DOHH2 (cell line): ENCODE results near the gene SPOCK2.
A peak's percentile ranks its signal among the peaks of the same experiment; 100 is the strongest.
"Not testable (repeated sequence)": the region's sequence is repeated elsewhere in the genome, so short reads cannot be mapped to it uniquely, and the experiment has no call there.

ENCODE experiments used
- H3F3A ChIP-seq: fragments of 200-600 bp; sonication (generic), shearing (Covaris generic); 2 replicates; pipeline ENCODE4 v1.6.0; 2016; ENCODE audit warnings: antibody characterized with exemption, mild to moderate bottlenecking; ENCODE audit not compliant: control insufficient read depth, insufficient read depth
- H3K27ac ChIP-seq: fragments of 200-600 bp; sonication (generic); 2 replicates; pipeline ENCODE4 v1.5.1; 2014; ENCODE audit warnings: low read depth, mild to moderate bottlenecking, low read length, moderate library complexity
- H3K27me3 ChIP-seq: fragments of 200-600 bp; sonication (generic); 2 replicates; pipeline ENCODE4 v1.6.1; 2014; ENCODE audit warnings: mild to moderate bottlenecking, low read length, mixed read lengths; ENCODE audit not compliant: control insufficient read depth
- H3K36me3 ChIP-seq: fragments of 200-600 bp; sonication (generic); 2 replicates; pipeline ENCODE4 v1.6.1; 2014; ENCODE audit warnings: mild to moderate bottlenecking, low read length, moderate library complexity, mixed read lengths; ENCODE audit not compliant: control insufficient read depth
- H3K4me1 ChIP-seq: fragments of 200-600 bp; sonication (generic); 2 replicates; pipeline ENCODE4 v1.6.1; 2014; ENCODE audit warnings: mild to moderate bottlenecking, low read length, mixed read lengths; ENCODE audit not compliant: control insufficient read depth
- H3K4me2 ChIP-seq: fragments of 200-600 bp; sonication (generic); 2 replicates; pipeline ENCODE4 v1.6.0; 2014; ENCODE audit warnings: mild to moderate bottlenecking, low read length, moderate library complexity
- H3K4me3 ChIP-seq: fragments of 200-600 bp; sonication (generic); 2 replicates; pipeline ENCODE4 v1.5.1; 2014; ENCODE audit warnings: mild to moderate bottlenecking, low read length, mixed read lengths
- H3K79me2 ChIP-seq: fragments of 200-600 bp; sonication (generic); 2 replicates; pipeline ENCODE4 v1.6.1; 2014; ENCODE audit warnings: mild to moderate bottlenecking, low read length, mixed read lengths; ENCODE audit not compliant: control insufficient read depth
- H3K9me2 ChIP-seq: fragments of 200-600 bp; sonication (generic); replicated peaks from 2 replicates; pipeline ENCODE4 v1.6.1; 2014; ENCODE audit warnings: mild to moderate bottlenecking, low read length, mixed read lengths; ENCODE audit not compliant: control insufficient read depth
- H3K9me3 ChIP-seq: fragments of 200-600 bp; sonication (generic); 2 replicates; pipeline ENCODE4 v1.6.1; 2014; ENCODE audit warnings: antibody characterized with exemption, low read length, mixed read lengths; ENCODE audit not compliant: control insufficient read depth, insufficient read depth
- H4K20me1 ChIP-seq: fragments of 200-600 bp; sonication (generic); 2 replicates; pipeline ENCODE4 v1.6.0; 2014; ENCODE audit warnings: low read depth, mild to moderate bottlenecking, antibody characterized with exemption, low read length, moderate library complexity; ENCODE audit not compliant: control insufficient read depth, insufficient read depth
- EZH2phosphoT487 ChIP-seq: fragments of 200-600 bp; sonication (generic); IDR thresholded peaks from 2 replicates; pipeline ENCODE4 v1.6.1; 2017; ENCODE audit warnings: borderline replicate concordance, mild to moderate bottlenecking, antibody characterized with exemption, low read length, moderate library complexity, mixed read lengths
- TF ChIP-seq, protein P1 (sequence below): fragments of 200-600 bp; sonication (generic); IDR thresholded peaks from one replicate; pipeline ENCODE4 v1.5.1; 2014; ENCODE audit warnings: antibody characterized with exemption, mild to moderate bottlenecking, low read depth, low read length; ENCODE audit not compliant: poor library complexity, severe bottlenecking

SPOCK2 gene

DNA sequence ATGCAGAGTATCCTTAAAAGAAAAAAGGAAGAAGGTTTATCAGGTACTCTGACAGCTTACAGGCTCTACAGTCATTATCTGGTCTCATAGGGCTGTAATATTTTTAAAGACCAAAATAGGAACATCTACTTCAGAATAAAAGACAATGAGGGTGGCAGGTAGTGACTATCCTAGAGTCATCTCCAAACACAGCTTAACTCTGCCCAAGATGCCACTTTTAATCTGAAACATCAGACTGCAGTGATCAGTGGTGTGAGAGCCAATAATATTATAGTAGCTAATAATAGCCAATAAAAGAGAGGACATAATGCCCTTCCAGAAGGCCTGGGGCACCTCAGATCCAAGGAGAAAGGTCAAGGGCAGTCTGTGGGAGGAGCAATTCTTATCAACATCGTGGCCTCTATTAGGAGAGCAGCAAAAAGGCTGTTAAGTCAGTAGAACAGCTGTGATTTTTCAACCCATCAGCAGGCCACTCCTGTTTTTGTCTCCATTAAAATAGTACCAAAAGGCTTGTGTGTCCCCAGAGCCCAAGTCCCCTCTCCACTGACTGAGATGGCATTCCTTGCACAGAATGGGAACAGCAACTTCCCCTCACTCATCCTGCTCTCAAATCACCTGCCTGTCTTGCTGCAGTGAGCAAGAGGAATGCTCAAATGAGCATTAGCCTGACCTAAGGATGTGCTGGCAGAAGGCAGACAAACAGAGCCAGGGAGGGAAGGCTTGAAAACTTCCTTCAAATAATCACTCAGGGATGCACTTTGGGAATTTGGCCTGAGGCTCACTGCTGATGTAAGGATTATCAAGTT is 20.7 kb upstream of the SPOCK2 start:
- Histone ChIP-seq H3K9me3 (no peaks in the 10 kb centered on the region), H3K27me3 (no peaks in the 10 kb centered on the region), H3K27ac (no peak overlapping the region), H3K4me3 (no peak overlapping the region), H3F3A (peaks cover 9% of the 10 kb centered on the region), H3K9me2 (no peaks in the 10 kb centered on the region), H4K20me1 (no peaks in the 10 kb centered on the region), H3K36me3 (peaks cover 1% of the 10 kb centered on the region; the same call in 1 of the 2 replicates), H3K4me2 (peak overlapping the region; percentile 12; the same call in 1 of the 2 replicates), H3K4me1 (peaks cover 34% of the 10 kb centered on the region), H3K79me2 (no peaks in the 10 kb centered on the region)
- TF ChIP-seq, protein P1, sequence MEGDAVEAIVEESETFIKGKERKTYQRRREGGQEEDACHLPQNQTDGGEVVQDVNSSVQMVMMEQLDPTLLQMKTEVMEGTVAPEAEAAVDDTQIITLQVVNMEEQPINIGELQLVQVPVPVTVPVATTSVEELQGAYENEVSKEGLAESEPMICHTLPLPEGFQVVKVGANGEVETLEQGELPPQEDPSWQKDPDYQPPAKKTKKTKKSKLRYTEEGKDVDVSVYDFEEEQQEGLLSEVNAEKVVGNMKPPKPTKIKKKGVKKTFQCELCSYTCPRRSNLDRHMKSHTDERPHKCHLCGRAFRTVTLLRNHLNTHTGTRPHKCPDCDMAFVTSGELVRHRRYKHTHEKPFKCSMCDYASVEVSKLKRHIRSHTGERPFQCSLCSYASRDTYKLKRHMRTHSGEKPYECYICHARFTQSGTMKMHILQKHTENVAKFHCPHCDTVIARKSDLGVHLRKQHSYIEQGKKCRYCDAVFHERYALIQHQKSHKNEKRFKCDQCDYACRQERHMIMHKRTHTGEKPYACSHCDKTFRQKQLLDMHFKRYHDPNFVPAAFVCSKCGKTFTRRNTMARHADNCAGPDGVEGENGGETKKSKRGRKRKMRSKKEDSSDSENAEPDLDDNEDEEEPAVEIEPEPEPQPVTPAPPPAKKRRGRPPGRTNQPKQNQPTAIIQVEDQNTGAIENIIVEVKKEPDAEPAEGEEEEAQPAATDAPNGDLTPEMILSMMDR = no peak
- no peak for TF ChIP-seq EZH2phosphoT487

DNA sequence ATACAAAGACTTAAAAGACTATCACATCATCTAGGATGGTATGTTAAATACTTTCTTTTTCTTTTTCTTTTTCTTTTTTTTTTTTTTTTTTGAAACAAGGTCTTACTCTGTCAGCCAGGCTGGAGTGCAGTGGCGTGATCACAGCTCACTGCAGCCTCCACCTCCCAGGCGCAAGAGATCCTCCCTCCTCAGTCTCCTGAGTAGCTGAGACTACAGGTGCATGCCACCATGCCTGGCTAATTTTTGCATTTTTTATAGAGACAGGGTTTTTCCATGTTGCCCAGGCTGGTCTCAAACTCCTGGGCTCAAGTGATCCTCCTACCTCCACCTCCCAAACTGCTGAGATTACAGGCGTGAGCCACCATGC is 19.6 kb upstream of the SPOCK2 start:
- H3F3A ChIP-seq, H3K79me2 ChIP-seq, H4K20me1 ChIP-seq, H3K4me3 ChIP-seq, H3K36me3 ChIP-seq, H3K9me2 ChIP-seq, H3K9me3 ChIP-seq, H3K27me3 ChIP-seq: not testable (repeated sequence)
- peak overlapping the region; percentile 58 for H3K4me2 ChIP-seq
- peak overlapping the region; percentile 16; the same call in 1 of the 2 replicates for H3K27ac ChIP-seq
- H3K4me1 ChIP-seq = peaks cover 34% of the 10 kb centered on the region

DNA sequence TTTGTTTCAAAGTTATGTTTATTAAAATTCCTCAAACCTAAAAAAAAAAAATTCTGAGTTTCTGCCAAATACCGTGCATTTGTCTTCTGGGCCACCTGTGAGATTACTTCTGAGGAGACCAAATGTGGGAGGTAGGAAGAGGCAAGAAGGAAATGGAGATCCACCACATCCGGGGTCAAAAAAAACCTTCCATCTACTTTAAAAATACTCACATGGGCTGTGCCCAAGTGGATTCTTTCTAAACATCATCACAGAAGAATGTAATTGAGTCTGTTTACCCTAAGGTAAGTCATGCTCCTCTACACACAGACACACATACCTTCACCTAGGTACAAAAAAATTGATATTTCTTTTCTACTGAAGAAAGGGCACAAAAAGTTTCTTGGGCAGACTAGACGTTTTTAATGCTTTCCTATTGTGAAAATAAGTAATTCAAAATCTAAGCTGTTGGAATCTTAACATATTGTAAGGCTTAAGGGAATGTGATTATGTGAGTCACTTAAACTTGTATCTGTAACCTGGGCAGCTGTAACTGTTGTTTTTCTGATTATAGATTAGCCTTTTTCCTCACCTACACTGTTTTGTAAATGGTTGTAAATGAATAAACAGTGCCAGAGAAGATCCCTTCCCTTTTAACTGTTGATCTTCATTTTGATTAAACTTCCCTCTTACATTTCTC is 19.1 kb upstream of the SPOCK2 start:
- Histone ChIP-seq H3K9me2 (no peaks in the 10 kb centered on the region), H3F3A (peaks cover 9% of the 10 kb centered on the region), H3K36me3 (peaks cover 3% of the 10 kb centered on the region; the same call in 1 of the 2 replicates), H3K4me1 (peaks cover 34% of the 10 kb centered on the region), H3K79me2 (no peaks in the 10 kb centered on the region), H3K4me2 (peak overlapping the region; percentile 58), H3K27ac (peak overlapping the region; percentile 16; the same call in 1 of the 2 replicates), H4K20me1 (no peaks in the 10 kb centered on the region), H3K4me3 (peak overlapping the region; percentile 31), H3K27me3 (no peaks in the 10 kb centered on the region), H3K9me3 (no peaks in the 10 kb centered on the region)
- TF ChIP-seq EZH2phosphoT487 = no peak
- TF ChIP-seq, protein P1 = no peak

DNA sequence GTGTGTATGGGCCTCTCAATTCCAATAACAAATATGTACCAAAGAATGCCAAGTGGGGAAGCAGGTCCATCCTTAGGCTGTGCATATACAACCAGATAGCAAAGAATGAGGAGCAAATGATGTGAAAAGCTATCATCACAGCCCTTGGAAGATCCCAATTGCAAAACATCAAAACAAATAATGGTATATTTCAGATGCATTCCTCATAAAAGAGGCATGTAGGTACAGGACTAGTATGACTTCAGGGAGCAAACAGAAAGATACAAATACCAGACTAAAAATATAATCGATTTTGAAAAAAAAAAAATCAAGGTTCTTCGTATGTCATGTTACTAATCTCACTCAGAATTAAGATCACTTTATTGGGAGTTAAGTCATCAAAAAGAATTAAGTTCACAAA is 18.5 kb upstream of the SPOCK2 start:
- Histone ChIP-seq H3K36me3 (peaks cover 3% of the 10 kb centered on the region; the same call in 1 of the 2 replicates), H3F3A (peaks cover 9% of the 10 kb centered on the region), H3K4me2 (peak overlapping the region; percentile 58), H3K4me1 (peaks cover 34% of the 10 kb centered on the region), H3K9me3 (no peaks in the 10 kb centered on the region), H3K4me3 (peak overlapping the region; percentile 31), H3K27ac (no peak overlapping the region), H3K9me2 (no peaks in the 10 kb centered on the region), H3K79me2 (no peaks in the 10 kb centered on the region), H4K20me1 (no peaks in the 10 kb centered on the region), H3K27me3 (no peaks in the 10 kb centered on the region)
- no peak for TF ChIP-seq EZH2phosphoT487
- TF ChIP-seq, protein P1 = no peak
